A549 (cell line): ENCODE data around the gene MEA1. TPM values are rescaled to one million over a fixed set of nuclear protein-coding genes. Genes with fewer than 3 reads are reported as not detected.

Experiments used
- ATAC-seq, 2 experiments: fragments of 200-7000 bp in 1 of 2; fragments of >200 bp in 1 of 2; cut with Nextera tagmentation in 1 of 2; cut with Tn5 transposase in 1 of 2; 3 replicates each; pipeline versions ENCODE4 v1.8.0 to v1.9.1; 2018 to 2020; ENCODE audit warnings: mild to moderate bottlenecking in 1 of 2, moderate library complexity in 1 of 2
- CTCF ChIA-PET: fragments of 300-600 bp; sonication (Branson Sonifier 250); formaldehyde crosslinking; extraction: SDS; loops from one replicate; lab custom pipeline; 2021; ENCODE audit warnings: antibody characterized with exemption, inconsistent platforms; lab: Yijun Ruan, JAX
- POLR2A ChIA-PET: fragments of 350-600 bp; formaldehyde crosslinking; extraction: SDS; loops from one replicate; lab custom pipeline; 2021; ENCODE audit warnings: antibody characterized with exemption, inconsistent platforms; lab: Yijun Ruan, JAX
- DNase-seq, 2 experiments: peaks; one replicate each; pipeline versions ENCODE4 v3.0.0 to v3.0.0-alpha.2; 2011 to 2016; ENCODE audit warnings: low read depth in 1 of 2, low spot score in 1 of 2
- FAIRE-seq: peaks from 2 replicates; lab custom pipeline; 2011; peaks lifted over from hg19 to GRCh38; lab: Jason Lieb, UNC
- H3K27ac ChIP-seq, 2 experiments: fragments of >200 bp; sonication (Bioruptor Twin); formaldehyde crosslinking; 3 replicates each; pipeline ENCODE4 v1.5.1; 2016 to 2017
- H3K4me1 ChIP-seq: fragments of >200 bp; sonication (Bioruptor Twin); formaldehyde crosslinking; 3 replicates; pipeline ENCODE4 v1.6.1; 2016
- H3K4me2 ChIP-seq: fragments of >200 bp; sonication (Bioruptor Twin); formaldehyde crosslinking; 3 replicates; pipeline ENCODE4 v1.6.1; 2016
- H3K4me3 ChIP-seq: fragments of >200 bp; sonication (Bioruptor Twin); formaldehyde crosslinking; 3 replicates; pipeline ENCODE4 v1.5.1; 2016
- H3K9me3 ChIP-seq: fragments of >200 bp; sonication (Bioruptor Twin); formaldehyde crosslinking; 3 replicates; pipeline ENCODE4 v1.6.1; 2016
- CHD2 ChIP-seq: fragments of 150-350 bp; IDR thresholded peaks from 2 replicates; pipeline ENCODE4 v1.6.1; 2014; ENCODE audit warnings: low read length; ENCODE audit not compliant: partially characterized antibody
- FOSB ChIP-seq: fragments of 250-450 bp; sonication (Bioruptor Pico); IDR thresholded peaks from 2 replicates; pipeline ENCODE4 v1.5.0; 2020; ENCODE audit warnings: mild to moderate bottlenecking, moderate library complexity
- FOSL2 ChIP-seq, 2 experiments: fragments of 450-650 bp in 1 of 2; fragments of >200 bp in 1 of 2; sonication (Bioruptor Twin) in 1 of 2; formaldehyde crosslinking; IDR thresholded peaks; 2 replicates each; pipeline versions ENCODE4 v1.5.0 to v1.6.1; 2016 to 2020; ENCODE audit warnings: mild to moderate bottlenecking in 1 of 2, moderate library complexity in 1 of 2
- HDAC2 ChIP-seq: fragments of 200-600 bp; sonication (generic); IDR thresholded peaks from 2 replicates; pipeline ENCODE4 v1.6.1; 2016
- MAFK ChIP-seq: fragments of 450-650 bp; IDR thresholded peaks from 2 replicates; pipeline ENCODE4 v1.6.1; 2014; ENCODE audit not compliant: partially characterized antibody
- NR3C1 ChIP-seq: fragments of >200 bp; sonication (Bioruptor Twin); formaldehyde crosslinking; IDR thresholded peaks from 3 replicates; pipeline ENCODE4 v1.6.1; 2017
- POLR2A ChIP-seq: IDR thresholded peaks from 2 replicates; pipeline ENCODE4 v1.6.1; 2012; ENCODE audit warnings: mild to moderate bottlenecking, low read length
- RAD21 ChIP-seq, 2 experiments: fragments of >200 bp in 1 of 2; sonication (Bioruptor Twin) in 1 of 2; formaldehyde crosslinking in 1 of 2; IDR thresholded peaks in 1 of 2; conservative IDR thresholded peaks in 1 of 2; 2 replicates in 1 of 2; 3 replicates in 1 of 2; pipeline ENCODE4 v1.6.1; 2012 to 2018; ENCODE audit warnings: inconsistent platforms in 1 of 2
- REST ChIP-seq: fragments of 200-600 bp; sonication (generic); IDR thresholded peaks from 2 replicates; pipeline ENCODE4 v1.6.1; 2016; ENCODE audit warnings: antibody characterized with exemption, mild to moderate bottlenecking, moderate library complexity
- RFX5 ChIP-seq: fragments of 450-650 bp; IDR thresholded peaks from 2 replicates; pipeline ENCODE4 v1.7.1; 2014; ENCODE audit warnings: antibody characterized with exemption, mild to moderate bottlenecking, moderate library complexity
- SREBF2 ChIP-seq: fragments of 450-650 bp; IDR thresholded peaks from 2 replicates; pipeline ENCODE4 v1.6.1; 2014; ENCODE audit warnings: mild to moderate bottlenecking, moderate library complexity
- TFCP2L1 ChIP-seq: fragments of 250-450 bp; sonication (Bioruptor Pico); IDR thresholded peaks from 2 replicates; pipeline ENCODE4 v1.5.0; 2021; ENCODE audit warnings: mild to moderate bottlenecking
- ZC3H11A ChIP-seq: fragments of 450-650 bp; IDR thresholded peaks from 2 replicates; pipeline ENCODE4 v1.6.1; 2014; ENCODE audit warnings: antibody characterized with exemption, mild to moderate bottlenecking
- ZFP36 ChIP-seq: fragments of 450-650 bp; IDR thresholded peaks from 2 replicates; pipeline ENCODE4 v1.6.1; 2014; ENCODE audit warnings: borderline replicate concordance; ENCODE audit not compliant: partially characterized antibody
- ZSCAN20 ChIP-seq: fragments of 250-450 bp; sonication (Bioruptor Pico); IDR thresholded peaks from 2 replicates; pipeline ENCODE4 v1.8.0; 2022; ENCODE audit warnings: mild to moderate bottlenecking, moderate library complexity
- WGBS: methylation state at CpG from one replicate; pipeline ENCODE4 v1.1.6; 2017; ENCODE audit errors: missing lambda C conversion rate; 5-methylcytosine and 5-hydroxymethylcytosine counted together
- polyA plus RNA-seq, 4 experiments: library from polyadenylated mRNA; depleted of rRNA in 3 of 4; stranded (reverse); fragments of >200 nt; fragmentation: RNase III in 1 of 4; extraction: RNeasy Plus Mini Kit Qiagen cat#74134 plus additional on column Dnase treatment in 1 of 4; gene quantifications; 2 replicates in 3 of 4; 3 replicates in 1 of 4; pipeline ENCODE4 v1.2.3, GENCODE V29; 2011 to 2017

MEA1 gene
- polyA plus RNA-seq, 2 of the 4 experiments (the other 2 are of a cell fraction) = 58.6 to 94.3 TPM

GRCh38 chr6:42971746-42972327 lies 41.9 kb downstream of the MEA1 start:
- 95% methylated on average over 3 of the region's 3 CpGs for WGBS
- CTCF ChIA-PET = interaction anchor here (0.6 to 1.1 kb wide), 3 partner anchors 9 to 128 kb away, joined by 3 to 6 read pairs (median 3); no protein-coding TSS in a partner anchor
- FAIRE-seq (no peak), ATAC-seq (no peak), DNase-seq (no peak)
- POLR2A ChIA-PET = interaction anchor here (1.9 kb wide), 1 partner anchor 12 kb away, joined by 5 read pairs; the partner anchor contains the start of gene PPP2R5D
- Histone ChIP-seq H3K9me3 (no peaks in the 10 kb centered on the region), H3K4me3 (no peak overlapping the region), H3K27ac (peak overlapping the region; percentile 72 to 77; a peak in 5 of 6 replicates), H3K4me1 (peaks cover 21% of the 10 kb centered on the region), H3K4me2 (peak overlapping the region; percentile 46; the same call in 2 of the 3 replicates)
- TF ChIP-seq RFX5 (no peak), RAD21 (conservative IDR thresholded peaks at IDR 0.05 in 1 of 2, IDR thresholded peaks at IDR 0.05 in 1 of 2) (no peak)

DNA sequence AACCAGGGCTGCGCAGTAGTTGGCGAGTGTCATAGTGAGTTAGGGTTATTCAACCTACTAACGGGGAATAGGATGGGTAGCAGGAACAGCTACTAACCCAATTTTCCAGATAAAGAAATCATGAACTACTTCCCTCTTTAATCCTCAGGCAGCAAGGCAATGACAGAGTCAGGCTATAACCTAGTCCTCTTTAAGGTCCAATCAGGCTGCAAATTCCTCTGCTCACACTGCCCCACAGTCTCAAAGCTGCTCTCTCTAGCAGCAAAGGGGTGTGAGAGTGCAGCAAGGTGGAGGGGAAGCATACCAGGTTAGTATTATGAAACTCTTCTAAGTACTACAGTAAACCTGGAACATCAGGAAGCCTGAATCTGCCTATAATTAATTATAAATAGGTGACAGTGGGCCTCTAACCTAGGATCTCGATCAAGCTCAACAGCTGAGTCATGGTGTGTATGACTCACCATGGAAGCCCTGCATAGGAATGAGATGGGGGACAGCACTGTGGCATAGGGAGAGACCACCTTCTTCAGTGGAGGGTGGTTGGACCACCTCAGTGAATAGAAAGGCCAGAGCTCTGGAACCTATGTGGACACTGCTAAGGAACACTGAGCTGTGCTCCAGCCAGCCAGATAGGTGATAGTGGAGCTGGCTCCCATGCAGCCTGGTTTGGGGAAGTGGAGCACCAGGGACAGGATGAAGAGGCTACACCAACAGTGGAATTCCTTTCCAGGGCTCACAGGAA lies 42.7 kb downstream of the MEA1 start:
- DNase-seq = peak in 1 of 2 experiments; percentile 13
- POLR2A ChIA-PET = interaction anchor here (1.9 kb wide), 1 partner anchor 13 kb away, joined by 5 read pairs; the partner anchor contains the start of gene PPP2R5D
- H3K9me3 ChIP-seq = no peaks in the 10 kb centered on the region
- TF ChIP-seq TFCP2L1 = no peak
- TF ChIP-seq ZC3H11A = no peak
- TF ChIP-seq NR3C1 = no peak
- TF ChIP-seq MAFK = peak; percentile 3
- no peak for TF ChIP-seq SREBF2
- no peak for TF ChIP-seq FOSL2 (IDR thresholded peaks at IDR 0.05)
- TF ChIP-seq FOSL2 (CRISPR knock-in tag; IDR thresholded peaks at IDR 0.05) = peak; percentile 77
- no peak for TF ChIP-seq HDAC2
- TF ChIP-seq FOSB = no peak
- CTCF ChIA-PET = interaction anchor here (1.2 kb wide), 1 partner anchor 173 kb away, joined by 4 read pairs; no protein-coding TSS in a partner anchor
- H3K4me2 ChIP-seq = peak overlapping the region; percentile 46
- FAIRE-seq = no peak
- ATAC-seq = peak; percentile 68 to 73; a peak in 5 of 6 replicates
- peak overlapping the region; percentile 72 to 77 for H3K27ac ChIP-seq
- H3K4me1 ChIP-seq = peaks cover 20% of the 10 kb centered on the region
- no peak overlapping the region for H3K4me3 ChIP-seq
- 69% methylated on average over 4 of the region's 4 CpGs for WGBS

GRCh38 chr6:42969934-42970333 lies 43.8 kb downstream of the MEA1 start:
- POLR2A ChIA-PET = interaction anchor here (0.5 kb wide), 1 partner anchor 554 kb away, joined by 3 read pairs; no protein-coding TSS in a partner anchor
- H3K4me1 ChIP-seq = peaks cover 20% of the 10 kb centered on the region
- 0 out of 6 replicates have a peak overlapping the region, but pooled peaks of 1 of the 2 experiments have one; percentile 21 for H3K27ac ChIP-seq
- no peak for TF ChIP-seq CHD2
- no peak for TF ChIP-seq REST
- TF ChIP-seq ZFP36 = no peak
- no peak for TF ChIP-seq TFCP2L1
- no peak for TF ChIP-seq ZSCAN20 (CRISPR knock-in tag)
- no peak for TF ChIP-seq POLR2A
- TF ChIP-seq RAD21 (conservative IDR thresholded peaks at IDR 0.05 in 1 of 2, IDR thresholded peaks at IDR 0.05 in 1 of 2) = no peak
- TF ChIP-seq, all 56 proteins: peak for 0
- CTCF ChIA-PET = interaction anchor here (0.7 to 1.5 kb wide), 3 partner anchors 9 to 174 kb away, joined by 3 to 4 read pairs (median 3); partner anchors contain the start of genes CNPY3 and PEX6
- FAIRE-seq = no peak
- no peak for DNase-seq
- no peak overlapping the region for H3K4me2 ChIP-seq
- H3K4me3 ChIP-seq = no peak overlapping the region
- WGBS = 91% methylated on average over 4 of the region's 4 CpGs
- H3K9me3 ChIP-seq = no peaks in the 10 kb centered on the region
- ATAC-seq = no peak
